Neural progenitor cell (in vitro differentiated cells): ENCODE data around the gene CCDC70.

ENCODE experiments used
- EZH2 ChIP-seq: fragments of 200-600 bp; sonication (generic); IDR thresholded peaks from 2 replicates; pipeline ENCODE4 v1.6.1; 2017; ENCODE audit warnings: antibody characterized with exemption, mild to moderate bottlenecking, moderate library complexity
- EZH2phosphoT487 ChIP-seq: fragments of 200-600 bp; sonication (generic); IDR thresholded peaks from 2 replicates; pipeline ENCODE4 v1.6.1; 2017; ENCODE audit warnings: antibody characterized with exemption
- TF ChIP-seq, protein P1 (sequence below): fragments of 200-600 bp; sonication (generic); IDR thresholded peaks from 2 replicates; pipeline ENCODE4 v1.5.1; 2017; ENCODE audit warnings: antibody characterized with exemption, mild to moderate bottlenecking

DNA sequence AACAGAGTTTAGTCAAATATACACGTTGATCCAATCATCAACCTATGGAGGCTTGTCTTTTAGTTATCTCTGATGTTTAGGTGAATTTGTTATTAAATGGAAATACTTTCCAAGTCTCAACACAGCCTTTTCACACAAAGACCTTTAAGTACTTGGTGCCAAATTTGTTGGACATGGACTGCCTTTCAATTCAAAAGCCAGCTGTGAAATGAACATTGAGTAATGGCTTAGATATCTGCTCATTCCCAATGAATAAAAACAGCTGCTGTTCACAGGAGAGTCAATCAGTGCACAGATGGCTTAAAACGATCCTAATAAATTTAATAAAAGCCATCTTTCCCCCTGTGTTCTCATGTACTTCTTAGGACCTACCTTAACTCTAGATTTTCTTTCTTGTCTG, 37.9 kb upstream of the CCDC70 start:
- no peak for TF ChIP-seq EZH2phosphoT487
- TF ChIP-seq, protein P1, sequence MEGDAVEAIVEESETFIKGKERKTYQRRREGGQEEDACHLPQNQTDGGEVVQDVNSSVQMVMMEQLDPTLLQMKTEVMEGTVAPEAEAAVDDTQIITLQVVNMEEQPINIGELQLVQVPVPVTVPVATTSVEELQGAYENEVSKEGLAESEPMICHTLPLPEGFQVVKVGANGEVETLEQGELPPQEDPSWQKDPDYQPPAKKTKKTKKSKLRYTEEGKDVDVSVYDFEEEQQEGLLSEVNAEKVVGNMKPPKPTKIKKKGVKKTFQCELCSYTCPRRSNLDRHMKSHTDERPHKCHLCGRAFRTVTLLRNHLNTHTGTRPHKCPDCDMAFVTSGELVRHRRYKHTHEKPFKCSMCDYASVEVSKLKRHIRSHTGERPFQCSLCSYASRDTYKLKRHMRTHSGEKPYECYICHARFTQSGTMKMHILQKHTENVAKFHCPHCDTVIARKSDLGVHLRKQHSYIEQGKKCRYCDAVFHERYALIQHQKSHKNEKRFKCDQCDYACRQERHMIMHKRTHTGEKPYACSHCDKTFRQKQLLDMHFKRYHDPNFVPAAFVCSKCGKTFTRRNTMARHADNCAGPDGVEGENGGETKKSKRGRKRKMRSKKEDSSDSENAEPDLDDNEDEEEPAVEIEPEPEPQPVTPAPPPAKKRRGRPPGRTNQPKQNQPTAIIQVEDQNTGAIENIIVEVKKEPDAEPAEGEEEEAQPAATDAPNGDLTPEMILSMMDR = no peak
- no peak for TF ChIP-seq EZH2
